Measurements from ENCODE around the gene EDNRB.
A peak's percentile ranks its signal among the peaks of the same experiment; 100 is the strongest.

Gene EDNRB

DNA sequence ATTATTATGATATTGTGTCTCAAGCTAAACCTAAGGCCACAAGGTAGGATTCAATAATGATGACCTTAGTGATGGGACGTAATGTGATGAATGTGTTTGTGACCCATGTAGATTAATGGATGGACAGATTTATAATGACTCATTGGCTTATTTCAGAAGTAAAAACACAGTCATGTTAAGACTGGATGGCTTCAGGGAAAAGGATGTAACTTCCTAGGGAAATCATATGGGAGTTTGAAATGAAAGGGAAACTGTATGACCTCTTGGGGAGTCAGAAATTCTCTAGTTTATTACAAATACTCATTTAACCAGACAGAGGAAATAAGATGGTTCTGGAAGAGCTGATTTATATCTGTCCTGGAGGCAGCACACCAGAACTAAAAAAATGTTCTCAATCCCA is 2.9 kb downstream of the EDNRB start:
- TF ChIP-seq TAF1 (IDR thresholded peaks at IDR 0.05; ENCODE audit: borderline replicate concordance, low read depth, low read length) (no peak), POLR2A (IDR thresholded peaks at IDR 0.05; ENCODE audit: low read depth, low read length) (no peak), POLR2AphosphoS5 (IDR thresholded peaks at IDR 0.05; ENCODE audit: low read depth, low read length) (no peak)
- no peak for FAIRE-seq
- no peak for DNase-seq (ENCODE audit: insufficient read length)

DNA sequence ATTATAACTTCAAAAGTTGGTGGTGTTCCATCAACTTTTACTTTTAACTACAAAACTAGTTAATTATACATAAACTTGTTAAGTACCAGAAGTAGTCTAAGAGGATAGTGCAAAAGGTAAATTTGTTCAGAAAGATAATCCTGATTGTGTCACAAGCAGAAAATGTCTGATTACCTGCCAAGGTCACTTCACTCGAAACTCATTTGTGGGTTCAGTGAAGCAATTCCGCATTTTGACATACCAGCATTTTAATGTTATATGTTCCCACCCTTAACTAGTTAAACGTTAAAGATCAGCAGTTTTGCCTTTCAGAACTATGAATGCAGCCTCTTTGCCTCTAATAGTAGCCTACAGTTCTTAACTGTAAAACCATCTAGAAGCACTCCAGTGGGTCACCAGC is 5.6 kb downstream of the EDNRB start:
- DNase-seq (ENCODE audit: insufficient read length) (no peak), FAIRE-seq (no peak)
- TF ChIP-seq TAF1 (IDR thresholded peaks at IDR 0.05; ENCODE audit: borderline replicate concordance, low read depth, low read length), result no peak
- TF ChIP-seq POLR2A (IDR thresholded peaks at IDR 0.05; ENCODE audit: low read depth, low read length), result no peak
- no peak for TF ChIP-seq POLR2AphosphoS5 (IDR thresholded peaks at IDR 0.05; ENCODE audit: low read depth, low read length)

DNA sequence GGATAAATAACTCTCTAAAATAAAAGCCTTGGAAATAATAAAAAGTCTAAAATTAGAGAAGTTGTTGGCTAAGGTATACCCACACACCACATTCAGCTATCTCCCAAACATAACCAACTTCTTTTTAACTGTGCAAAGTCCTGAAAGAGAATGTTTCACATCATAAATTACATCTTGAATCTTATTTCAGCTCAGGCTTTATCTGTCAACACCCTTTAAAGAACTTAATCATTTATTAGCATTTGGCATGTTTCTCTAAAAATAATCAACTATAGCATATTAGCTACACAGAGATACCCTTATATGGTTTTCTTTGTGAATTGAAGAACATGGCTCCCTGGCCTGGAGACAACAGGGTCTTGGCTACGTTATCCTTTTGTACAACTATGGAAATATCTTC is 6.9 kb downstream of the EDNRB start:
- FAIRE-seq (no peak), DNase-seq (ENCODE audit: insufficient read length) (no peak)
- TF ChIP-seq POLR2AphosphoS5 (IDR thresholded peaks at IDR 0.05; ENCODE audit: low read depth, low read length) (no peak), POLR2A (IDR thresholded peaks at IDR 0.05; ENCODE audit: low read depth, low read length) (no peak), TAF1 (IDR thresholded peaks at IDR 0.05; ENCODE audit: borderline replicate concordance, low read depth, low read length) (no peak)

DNA sequence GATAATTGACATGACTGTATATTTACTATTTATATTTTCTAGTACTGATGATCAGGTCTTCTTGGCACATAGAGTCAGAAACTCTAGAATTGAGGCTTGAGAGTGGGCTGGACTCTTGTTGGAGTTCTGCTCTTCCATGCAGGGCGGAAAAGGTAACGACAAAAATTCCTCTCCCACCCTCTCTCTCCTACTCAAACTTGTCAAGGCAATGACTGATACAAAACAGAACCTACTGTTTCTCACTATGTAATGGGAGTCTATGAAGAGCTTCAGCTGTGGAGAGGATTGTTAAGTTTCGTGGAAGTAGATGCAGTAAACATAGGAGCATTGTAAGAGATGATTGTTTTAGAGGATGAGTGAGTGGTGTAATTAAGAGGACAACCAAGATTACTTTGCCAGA is 8.8 kb downstream of the EDNRB start:
- no peak for TF ChIP-seq POLR2AphosphoS5 (IDR thresholded peaks at IDR 0.05; ENCODE audit: low read depth, low read length)
- TF ChIP-seq TAF1 (IDR thresholded peaks at IDR 0.05; ENCODE audit: borderline replicate concordance, low read depth, low read length), result no peak
- no peak for TF ChIP-seq POLR2A (IDR thresholded peaks at IDR 0.05; ENCODE audit: low read depth, low read length)
- FAIRE-seq (no peak), DNase-seq (ENCODE audit: insufficient read length) (no peak)

DNA sequence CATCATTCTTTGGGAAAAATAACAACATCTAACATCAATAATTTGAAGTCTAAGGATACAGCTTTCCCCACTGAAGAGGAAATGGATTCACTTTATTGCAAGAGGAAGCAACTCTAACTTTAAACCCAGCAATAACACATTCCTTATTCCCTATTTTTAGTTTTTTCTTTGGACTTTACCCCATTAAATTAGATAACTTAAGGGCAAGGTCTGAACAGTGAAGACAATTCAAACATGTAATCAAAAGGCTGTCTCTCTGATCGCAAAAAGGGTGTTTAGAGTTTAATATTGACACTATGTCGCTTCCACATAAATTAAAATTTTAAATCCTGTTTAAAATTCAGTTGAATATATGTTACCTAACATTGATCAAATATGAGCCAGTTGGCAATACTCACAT is 10.1 kb downstream of the EDNRB start:
- no peak for FAIRE-seq
- no peak for DNase-seq (ENCODE audit: insufficient read length)
- TF ChIP-seq TAF1 (IDR thresholded peaks at IDR 0.05; ENCODE audit: borderline replicate concordance, low read depth, low read length), result no peak

DNA sequence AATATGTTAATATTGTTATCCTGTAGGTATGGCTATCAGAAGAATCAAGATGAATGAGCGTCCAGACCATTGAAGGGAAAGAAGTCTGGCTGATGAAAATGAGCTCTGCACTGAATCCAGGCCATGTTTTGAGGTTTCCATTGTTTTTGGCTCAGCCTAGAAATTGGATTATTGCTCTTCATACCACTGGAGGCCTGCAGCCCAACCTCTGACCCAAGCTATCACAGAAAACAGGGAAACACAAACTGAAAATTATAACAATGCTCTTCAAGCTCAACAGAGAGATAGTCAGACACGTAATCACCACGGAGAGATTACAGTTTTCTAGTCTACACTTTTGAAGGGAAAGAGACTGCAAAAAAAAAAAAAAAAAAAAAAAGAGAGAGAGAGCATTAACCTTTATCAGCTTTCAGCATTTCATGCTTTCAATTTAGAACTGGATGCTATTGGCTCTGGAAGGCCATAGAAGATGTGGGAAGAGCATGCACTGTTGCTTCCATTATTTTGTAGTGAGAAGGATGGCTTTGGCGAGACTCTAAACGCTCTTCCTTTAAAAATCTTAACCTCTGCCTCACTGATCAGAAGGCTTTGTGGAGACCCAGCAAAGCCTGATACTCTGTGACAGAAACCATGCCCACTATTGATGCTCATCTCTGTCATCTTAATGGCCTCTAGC is 10.8 kb downstream of the EDNRB start:
- DNase-seq (ENCODE audit: insufficient read length) (no peak), FAIRE-seq (no peak)
- TF ChIP-seq POLR2A (IDR thresholded peaks at IDR 0.05; ENCODE audit: low read depth, low read length) (no peak), TAF1 (IDR thresholded peaks at IDR 0.05; ENCODE audit: borderline replicate concordance, low read depth, low read length) (no peak), POLR2AphosphoS5 (IDR thresholded peaks at IDR 0.05; ENCODE audit: low read depth, low read length) (no peak)

DNA sequence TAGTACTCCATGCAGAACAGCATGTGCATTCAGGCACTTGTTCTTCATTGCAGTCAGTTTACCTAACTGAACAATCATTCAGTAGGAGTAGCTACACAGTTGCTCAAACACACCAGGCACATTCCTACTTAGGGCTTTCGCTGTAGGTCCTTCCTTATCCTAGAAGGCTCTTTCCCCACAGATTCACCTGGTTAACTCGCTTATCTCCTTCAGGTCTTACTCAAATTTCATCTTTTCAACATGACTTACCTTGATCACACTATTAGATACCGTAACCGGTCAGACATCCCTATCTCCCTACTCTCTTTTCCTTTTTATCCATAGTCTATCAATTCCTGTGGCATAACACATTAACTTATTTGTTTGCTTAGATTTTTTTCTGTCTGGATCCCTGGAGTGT is 14.6 kb downstream of the EDNRB start:
- DNase-seq (ENCODE audit: insufficient read length) (no peak), FAIRE-seq (no peak)
- TF ChIP-seq POLR2AphosphoS5 (IDR thresholded peaks at IDR 0.05; ENCODE audit: low read depth, low read length), result no peak
- TF ChIP-seq TAF1 (IDR thresholded peaks at IDR 0.05; ENCODE audit: borderline replicate concordance, low read depth, low read length), result no peak
- no peak for TF ChIP-seq POLR2A (IDR thresholded peaks at IDR 0.05; ENCODE audit: low read depth, low read length)

DNA sequence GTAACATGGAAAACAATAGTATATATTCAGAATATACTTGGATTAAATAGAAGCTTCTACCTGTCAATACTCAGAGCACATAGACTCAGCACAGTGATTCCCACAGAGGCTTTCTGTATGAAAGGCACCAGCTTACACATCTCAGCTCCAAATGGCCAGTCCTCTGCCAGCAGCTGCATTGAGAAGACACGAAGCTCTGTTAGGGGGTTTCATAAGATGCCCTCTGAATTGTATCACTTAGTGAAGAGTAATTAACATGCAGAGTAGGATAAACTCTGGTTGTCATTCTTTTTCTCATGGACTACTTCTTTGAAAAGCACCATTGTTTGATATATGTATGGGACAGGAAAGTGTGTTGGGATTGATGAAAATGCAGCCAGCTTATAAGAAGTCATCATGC is 15.2 kb downstream of the EDNRB start:
- FAIRE-seq (no peak), DNase-seq (ENCODE audit: insufficient read length) (no peak)
- no peak for TF ChIP-seq TAF1 (IDR thresholded peaks at IDR 0.05; ENCODE audit: borderline replicate concordance, low read depth, low read length)
- TF ChIP-seq POLR2AphosphoS5 (IDR thresholded peaks at IDR 0.05; ENCODE audit: low read depth, low read length), result no peak
- no peak for TF ChIP-seq POLR2A (IDR thresholded peaks at IDR 0.05; ENCODE audit: low read depth, low read length)

DNA sequence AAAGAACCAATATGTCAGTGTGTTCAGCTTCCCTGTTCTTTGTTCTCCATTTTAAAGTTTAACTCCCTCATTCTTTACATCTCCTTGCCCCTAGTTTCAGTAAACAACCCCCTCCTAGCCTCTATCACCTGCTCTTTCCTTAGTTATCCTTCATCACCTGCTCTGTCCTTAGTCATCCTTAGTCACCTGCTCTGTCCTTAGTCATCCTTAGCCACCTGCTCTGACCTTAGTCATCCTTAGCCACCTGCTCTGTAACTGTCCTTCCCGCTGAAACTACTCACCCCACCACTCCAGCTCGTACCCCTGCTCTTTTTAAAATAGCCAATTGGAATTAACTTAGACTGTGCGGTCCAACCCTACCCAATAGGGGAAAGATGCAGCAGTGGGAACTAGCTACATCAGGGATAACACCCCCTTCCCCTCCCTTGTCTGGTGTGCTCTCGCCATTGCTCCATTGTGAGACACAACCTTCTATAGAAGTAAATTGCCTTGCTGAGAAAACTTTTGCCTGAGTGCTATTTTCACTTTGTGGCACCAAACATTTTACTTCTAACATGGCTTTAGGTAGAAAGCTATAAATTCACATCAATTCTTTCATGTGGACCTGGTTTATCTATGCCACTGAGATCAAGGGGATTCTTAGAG is 16.2 kb downstream of the EDNRB start:
- TF ChIP-seq TAF1 (IDR thresholded peaks at IDR 0.05; ENCODE audit: borderline replicate concordance, low read depth, low read length) (no peak), POLR2A (IDR thresholded peaks at IDR 0.05; ENCODE audit: low read depth, low read length) (no peak), POLR2AphosphoS5 (IDR thresholded peaks at IDR 0.05; ENCODE audit: low read depth, low read length) (no peak)
- DNase-seq (ENCODE audit: insufficient read length) (no peak), FAIRE-seq (no peak)

DNA sequence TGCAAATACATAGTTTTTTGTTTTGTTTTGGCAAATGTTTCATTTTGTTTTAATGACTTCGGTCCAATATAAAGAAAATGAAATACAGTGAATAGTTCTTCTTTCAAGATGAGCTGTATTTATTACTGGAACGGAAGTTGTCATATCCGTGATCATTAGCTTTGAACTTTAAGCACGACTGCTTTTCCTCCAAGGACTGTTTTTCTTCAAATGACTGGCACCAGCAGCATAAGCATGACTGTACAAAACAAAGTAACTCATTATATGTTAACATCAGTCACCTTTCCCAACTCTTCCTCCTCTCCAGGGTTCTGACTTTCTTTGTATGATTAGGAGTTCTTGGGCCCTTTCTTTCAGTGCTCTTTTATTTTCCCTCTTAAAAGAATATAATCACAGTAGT is 20.5 kb downstream of the EDNRB start:
- DNase-seq (ENCODE audit: insufficient read length) (no peak), FAIRE-seq (peak; percentile 94)
- TF ChIP-seq POLR2A (IDR thresholded peaks at IDR 0.05; ENCODE audit: low read depth, low read length) (no peak), TAF1 (IDR thresholded peaks at IDR 0.05; ENCODE audit: borderline replicate concordance, low read depth, low read length) (no peak), POLR2AphosphoS5 (IDR thresholded peaks at IDR 0.05; ENCODE audit: low read depth, low read length) (no peak)

DNA sequence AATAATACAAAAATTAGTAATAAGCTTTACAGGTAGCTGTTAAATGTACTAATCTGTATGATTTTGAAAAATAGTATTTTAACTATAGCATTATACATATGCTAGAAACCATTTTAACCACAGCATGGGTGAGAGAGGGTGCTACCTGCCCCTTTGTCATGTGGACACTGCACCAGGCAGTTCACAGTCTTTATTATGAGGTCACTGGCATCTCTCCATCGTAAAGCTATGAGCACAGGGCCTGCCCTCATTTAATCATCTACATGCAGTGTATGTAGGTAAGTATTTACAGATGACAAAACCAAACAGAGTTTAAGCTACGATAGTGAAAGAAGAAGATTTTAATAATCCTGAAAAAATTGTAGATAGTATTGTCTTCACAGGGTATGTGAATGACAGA is 21.7 kb downstream of the EDNRB start:
- TF ChIP-seq TAF1 (IDR thresholded peaks at IDR 0.05; ENCODE audit: borderline replicate concordance, low read depth, low read length) (no peak), POLR2A (IDR thresholded peaks at IDR 0.05; ENCODE audit: low read depth, low read length) (no peak), POLR2AphosphoS5 (IDR thresholded peaks at IDR 0.05; ENCODE audit: low read depth, low read length) (no peak)
- DNase-seq (ENCODE audit: insufficient read length) (no peak), FAIRE-seq (no peak)

DNA sequence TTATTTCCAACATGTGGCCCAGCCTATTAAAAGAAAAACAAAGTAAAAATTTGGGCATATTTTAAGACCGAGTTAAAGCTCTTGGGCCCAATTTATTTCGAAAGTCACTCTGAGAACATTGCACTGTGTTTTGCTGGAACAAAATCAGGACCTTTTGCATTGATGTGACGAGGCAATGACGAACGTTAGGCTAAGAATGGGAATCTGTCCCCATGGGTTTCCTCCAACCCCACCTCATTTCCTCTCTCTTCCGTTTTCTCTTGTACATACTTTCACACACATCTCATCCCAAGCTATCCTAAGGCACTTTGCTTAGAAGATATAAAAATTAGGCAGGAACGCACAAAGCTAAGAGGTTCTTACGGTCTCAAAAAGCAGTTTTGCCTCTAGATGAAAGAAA is 22.1 kb downstream of the EDNRB start:
- no peak for TF ChIP-seq POLR2AphosphoS5 (IDR thresholded peaks at IDR 0.05; ENCODE audit: low read depth, low read length)
- FAIRE-seq (no peak), DNase-seq (ENCODE audit: insufficient read length) (no peak)

All from GM12892 (cell line).